ENCODE measurements around the gene CSH1.

CSH1 gene

GRCh38 chr17:63855185-63855584, 41.2 kb downstream of the CSH1 start:
- no peak for DNase-seq

- no peak for DNase-seq
Observed at GRCh38 chr17:63854709-63855108, 41.7 kb downstream of the CSH1 start.

- DNase-seq = no peak
Observed at GRCh38 chr17:63853260-63853659, 43.1 kb downstream of the CSH1 start.

GRCh38 chr17:63850401-63850800, 46.0 kb downstream of the CSH1 start:
- no peak for DNase-seq

GRCh38 chr17:63848834-63849689, 47.3 kb downstream of the CSH1 start:
- DNase-seq = peak; percentile 54 to 66

GRCh38 chr17:63847525-63848249, 48.7 kb downstream of the CSH1 start:
- no peak for DNase-seq

- no peak for DNase-seq
Observed at GRCh38 chr17:63845509-63845908, 50.9 kb downstream of the CSH1 start.

Measured in NCI-H2081 (cell line).